K562 (cell line): ENCODE results near the gene HES5. TPM values are rescaled to one million over a fixed set of nuclear protein-coding genes. Genes with fewer than 3 reads are reported as not detected.

Experiments
- C11orf30 ChIP-seq: fragments of 450-650 bp; IDR thresholded peaks from 2 replicates; pipeline ENCODE4 v1.6.1; 2016; ENCODE audit warnings: low read depth, mild to moderate bottlenecking
- ELF4 ChIP-seq: fragments of 450-650 bp; formaldehyde crosslinking; IDR thresholded peaks from 2 replicates; pipeline ENCODE4 v1.4.0; 2022; ENCODE audit warnings: missing genetic modification characterization
- GATA2 ChIP-seq: sonication (generic); formaldehyde crosslinking; IDR thresholded peaks from 2 replicates; pipeline ENCODE4 v1.4.0; 2020; ENCODE audit warnings: mild to moderate bottlenecking, missing genetic modification reagents
- HDAC1 ChIP-seq, 2 experiments: fragments of 450-650 bp; IDR thresholded peaks; 2 replicates each; pipeline ENCODE4 v1.6.1; 2016 to 2017; ENCODE audit warnings: inconsistent platforms in 1 of 2, mild to moderate bottlenecking in 1 of 2, moderate library complexity in 1 of 2
- SRSF1 ChIP-seq: fragments of 200-400 bp; formaldehyde crosslinking; IDR thresholded peaks from 2 replicates; pipeline ENCODE4 v1.6.1; 2017; ENCODE audit warnings: mild to moderate bottlenecking, low read depth, low read length, moderate library complexity
- STAG1 ChIP-seq: sonication (generic); formaldehyde crosslinking; IDR thresholded peaks from 2 replicates; pipeline ENCODE4 v1.5.0; 2020; ENCODE audit warnings: missing genetic modification reagents, borderline replicate concordance
- TAF7 ChIP-seq: fragments of 450-650 bp; IDR thresholded peaks from 2 replicates; pipeline ENCODE4 v1.6.1; 2016; ENCODE audit warnings: missing genetic modification characterization, missing compliant biosample characterization
- TFE3 ChIP-seq: fragments of 450-650 bp; formaldehyde crosslinking; IDR thresholded peaks from 2 replicates; pipeline ENCODE4 v1.4.0; 2020; ENCODE audit warnings: mild to moderate bottlenecking, mixed read lengths
- UBTF ChIP-seq, 2 experiments: IDR thresholded peaks; 2 replicates each; pipeline ENCODE4 v1.6.1; 2012; ENCODE audit warnings: improper control_type of control experiment in 2 of 2, low read depth in 2 of 2, low read length in 2 of 2, borderline replicate concordance in 1 of 2
- ZMIZ1 ChIP-seq, 2 experiments: fragments of 150-350 bp in 1 of 2; IDR thresholded peaks; 2 replicates each; pipeline ENCODE4 v1.6.1; 2012 to 2016; ENCODE audit warnings: low read depth in 2 of 2, low read length in 2 of 2, mild to moderate bottlenecking in 1 of 2, moderate library complexity in 1 of 2
- ZNF239 ChIP-seq: fragments of 250-450 bp; sonication (Bioruptor Pico); IDR thresholded peaks from 2 replicates; pipeline ENCODE4 v1.4.0; 2020; ENCODE audit warnings: mild to moderate bottlenecking
- ZNF518B ChIP-seq: fragments of 250-450 bp; sonication (Bioruptor Pico); IDR thresholded peaks from 2 replicates; pipeline ENCODE4 v1.5.0; 2021; ENCODE audit warnings: mild to moderate bottlenecking, moderate library complexity
- polyA plus RNA-seq, 8 experiments: library from polyadenylated mRNA; depleted of rRNA in 4 of 8; stranded (reverse) in 5 of 8; unstranded in 3 of 8; fragments of >200 nt; fragmentation: Nextera tagmentation in 2 of 8; fragmentation: Illumina TruSeq in 1 of 8; extraction: Ambion mirVana in 2 of 8; extraction: Trizol in 1 of 8; gene quantifications; 2 replicates each; pipeline versions ENCODE4 v1.2.1 to v1.2.3, GENCODE V29; 2011 to 2014; ENCODE audit warnings: inconsistent platforms in 1 of 8, missing spikeins in 1 of 8
- total RNA-seq, 7 experiments: library from RNA; depleted of rRNA in 6 of 7; stranded (reverse); fragments of >200 nt in 6 of 7; fragmentation: Illumina TruSeq in 2 of 7; extraction: Trizol in 2 of 7; gene quantifications; 2 replicates each; pipeline versions ENCODE4 v1.2.1 to v1.2.3, GENCODE V29; 2011 to 2021; ENCODE audit warnings: low replicate concordance in 1 of 7

Gene HES5
- total and polyA plus RNA-seq, 9 of the 15 experiments (the other 6 are each of a cell fraction or from before 2014, with no cell fraction given): not detected

- TF ChIP-seq ZNF518B (CRISPR knock-in tag) (no peak), GATA2 (CRISPR knock-in tag) (no peak), TFE3 (CRISPR knock-in tag) (peak; percentile 90), ZNF239 (CRISPR knock-in tag) (no peak), STAG1 (CRISPR knock-in tag) (no peak), TAF7 (no peak), UBTF (IDR thresholded peaks at IDR 0.05; ENCODE audit: borderline replicate concordance in 1 of 2, low read depth in 2 of 2, low read length in 2 of 2) (no peak; a peak in 1 of 4 replicates), HDAC1 (IDR thresholded peaks at IDR 0.05) (no peak; a peak in 1 of 4 replicates), ELF4 (CRISPR knock-in tag) (no peak), SRSF1 (0 out of 2 replicates have a peak, but pooled peaks have one; percentile 77), C11orf30 (no peak; the same call in 1 of the 2 replicates), ZMIZ1 (IDR thresholded peaks at IDR 0.05; ENCODE audit: low read depth in 2 of 2, low read length in 2 of 2) (no peak)
Observed at GRCh38 chr1:2545754-2546514, 15.9 kb upstream of the HES5 start (continued).
